NCI-H526 treated with DMSO at 0.1 percent for 48 hours (cell line): ENCODE data around the gene ZNF789.
A peak's percentile ranks its signal among the peaks of the same experiment; 100 is the strongest.
"Not testable (repeated sequence)": the region's sequence is repeated elsewhere in the genome, so short reads cannot be mapped to it uniquely, and the experiment has no call there.

Source experiments
- DNase-seq: peaks from one replicate; lab custom pipeline; 2025; lab: John Stamatoyannopoulos, UW

Gene ZNF789

DNA sequence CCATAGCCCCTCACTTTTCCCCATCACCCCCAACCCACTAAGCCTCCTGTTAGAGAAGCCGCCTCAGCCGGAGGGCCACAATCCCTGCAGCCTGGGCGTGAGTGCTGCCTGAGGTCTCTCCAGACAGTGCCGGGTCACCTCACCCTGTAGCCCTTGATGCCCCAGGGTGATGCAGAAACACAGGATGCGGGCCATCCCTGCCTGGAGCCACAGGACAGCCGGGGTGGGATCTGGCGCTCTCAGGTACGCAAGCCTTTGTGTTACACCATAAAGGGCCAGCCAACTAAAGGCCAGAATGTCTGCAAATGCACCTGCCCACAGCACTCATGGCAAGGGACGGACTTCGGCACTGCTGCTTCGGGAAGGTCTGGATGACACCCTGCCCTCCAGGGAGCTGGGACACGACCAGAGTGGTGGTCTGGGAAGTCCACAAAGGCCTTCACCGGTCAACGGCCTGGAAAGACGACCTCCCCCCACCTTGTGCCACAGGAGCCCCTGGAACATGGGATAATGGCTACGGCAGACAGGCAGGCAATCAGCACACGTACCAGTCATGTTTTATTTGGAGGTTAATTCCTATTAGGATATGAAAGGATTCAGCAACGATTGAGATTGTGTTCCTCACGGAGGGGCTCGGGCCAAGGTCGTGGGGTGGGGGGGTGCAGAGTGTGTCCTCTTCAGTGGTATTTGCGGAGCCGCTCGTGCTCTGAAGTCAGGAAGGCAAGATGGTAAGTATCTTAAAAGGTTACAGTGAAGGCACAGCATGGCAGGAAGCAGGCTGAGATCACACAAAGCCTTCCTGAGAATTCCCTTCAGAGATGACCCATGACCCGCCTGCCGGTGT is 14.8 kb upstream of the ZNF789 start:
- no peak for DNase-seq

DNA sequence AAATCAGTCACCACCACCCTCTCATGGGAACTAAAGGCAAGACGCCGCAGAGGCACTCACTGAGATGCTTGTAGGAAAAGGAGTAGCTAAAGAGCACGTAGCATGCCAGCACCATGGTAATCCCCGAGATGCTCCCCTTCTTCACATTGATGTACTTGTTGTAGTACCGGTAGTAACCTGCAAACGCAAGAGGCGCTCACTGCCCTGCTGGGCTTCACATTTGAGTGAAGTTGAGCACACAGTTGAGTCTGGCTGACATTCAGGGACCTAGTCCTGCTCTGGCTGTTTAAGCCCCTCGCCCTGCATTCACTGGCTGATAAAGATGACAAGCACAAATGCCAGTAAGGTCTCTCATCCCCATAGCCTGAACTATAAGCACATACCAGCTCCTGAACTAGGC is 13.6 kb upstream of the ZNF789 start:
- DNase-seq = peak; percentile 12

DNA sequence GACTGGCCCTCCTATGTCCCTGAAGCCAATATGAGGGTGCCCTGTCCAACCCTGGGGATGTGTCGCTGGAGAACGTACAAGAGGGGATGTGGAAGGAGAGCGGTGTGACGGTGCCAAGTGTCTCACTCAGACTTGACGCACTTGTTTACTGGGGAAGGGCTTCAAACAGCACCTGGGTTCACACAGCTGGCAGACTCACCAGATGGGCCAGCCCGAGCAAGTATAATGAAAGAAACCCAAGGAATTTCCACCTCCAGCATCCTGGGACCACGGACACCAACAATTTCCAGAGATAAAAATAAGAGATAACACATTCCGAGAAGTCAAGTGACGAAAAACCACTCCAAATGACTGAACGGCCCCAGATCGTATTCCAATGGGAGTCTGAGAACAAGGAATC is 12.0 kb upstream of the ZNF789 start:
- no peak for DNase-seq

DNA sequence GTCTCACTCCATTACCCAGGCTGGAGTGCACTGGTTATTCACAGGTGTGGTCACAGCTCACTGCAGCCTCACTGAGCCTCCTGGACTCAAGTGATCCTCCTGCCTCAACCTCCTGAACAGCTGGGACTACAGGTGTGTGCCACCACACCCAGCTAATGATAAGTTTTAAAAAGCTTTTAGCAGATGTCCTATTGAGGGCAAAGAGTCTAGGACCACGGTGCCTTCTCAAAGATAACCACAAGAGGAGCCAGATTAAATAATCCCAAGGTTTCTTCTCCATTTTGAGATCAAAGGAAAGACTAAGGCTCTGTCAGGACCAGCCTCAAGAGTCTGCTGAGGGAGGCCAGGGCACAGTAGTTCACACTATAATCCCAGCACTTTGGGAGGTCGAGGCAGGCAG is 11.5 kb upstream of the ZNF789 start:
- no peak for DNase-seq

DNA sequence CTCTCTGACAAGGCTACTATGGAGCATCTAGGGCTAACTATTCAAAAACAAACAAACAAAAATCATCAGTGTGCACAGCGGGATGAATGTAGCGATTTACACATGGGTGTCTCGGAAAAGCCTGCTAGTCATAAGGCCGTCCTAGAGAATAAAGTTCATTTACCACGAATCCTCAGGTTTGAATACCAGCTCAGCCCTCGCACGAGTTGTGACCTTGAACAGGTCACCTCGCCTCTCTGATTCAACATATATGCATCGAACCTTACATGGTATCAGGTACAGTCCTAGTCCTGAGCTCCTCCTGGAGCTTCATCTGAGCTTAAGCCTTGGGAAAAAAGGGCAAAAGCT is 7.3 kb upstream of the ZNF789 start:
- DNase-seq = no peak

DNA sequence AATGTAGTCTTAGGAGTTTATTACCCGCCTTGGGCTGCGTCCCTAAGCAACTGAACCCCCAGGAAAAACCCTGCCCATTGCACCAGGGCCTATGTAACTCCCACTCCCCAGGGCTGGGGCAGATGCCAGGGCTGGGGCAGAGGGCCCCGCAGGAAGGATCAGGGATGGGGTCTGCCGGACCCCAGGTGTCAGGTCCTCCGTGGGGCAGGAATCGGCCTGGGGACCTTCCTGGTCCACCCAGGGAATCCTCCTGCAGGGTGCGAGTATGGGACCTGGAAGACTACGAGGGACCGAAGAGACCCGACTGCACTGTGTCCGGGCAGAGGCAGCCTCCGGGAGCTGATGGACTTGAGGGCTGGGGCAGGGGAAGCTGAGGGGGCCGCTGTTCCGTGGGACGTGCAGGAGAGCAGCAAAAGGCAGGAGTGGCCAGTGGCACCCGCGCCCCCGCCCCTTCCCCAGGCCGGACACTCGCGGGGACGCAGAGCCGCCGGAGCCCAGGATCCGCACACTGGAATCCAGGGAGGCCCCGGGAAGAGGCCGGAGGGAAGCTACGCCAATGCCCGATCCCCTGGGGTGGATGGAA is 4.3 kb upstream of the ZNF789 start:
- no peak for DNase-seq

DNA sequence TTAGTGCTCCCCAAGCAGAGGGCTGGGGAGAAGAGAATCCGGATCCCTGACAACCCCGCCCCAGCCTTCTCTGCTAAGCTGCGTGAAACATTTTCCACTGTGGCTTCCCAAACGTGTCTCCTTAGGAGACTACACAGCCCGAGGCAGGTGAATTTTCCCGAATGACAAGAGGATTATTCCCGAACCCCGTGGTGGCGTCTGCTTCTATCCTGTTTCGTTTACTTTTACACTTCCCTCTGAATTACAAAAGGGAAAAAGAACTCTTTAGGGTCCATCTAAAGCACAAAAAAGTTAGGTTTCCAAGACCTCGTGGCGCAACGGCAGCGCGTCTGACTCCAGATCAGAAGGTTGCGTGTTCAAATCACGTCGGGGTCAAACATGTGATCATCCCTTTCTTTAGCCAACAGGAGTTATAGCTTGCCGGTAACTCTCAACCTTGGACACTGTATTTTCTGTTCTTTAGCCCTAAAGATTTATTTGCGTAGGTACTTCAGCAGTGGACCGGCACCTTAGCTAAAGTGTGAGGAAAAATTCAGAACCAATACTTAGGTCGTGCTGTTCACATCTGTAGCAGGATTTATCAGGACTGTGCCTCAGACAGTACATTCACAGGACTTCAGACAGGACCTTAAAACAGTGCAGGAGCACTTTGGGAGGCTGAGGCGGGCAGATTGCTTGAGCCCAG is 3.2 kb upstream of the ZNF789 start:
- DNase-seq = no peak

DNA sequence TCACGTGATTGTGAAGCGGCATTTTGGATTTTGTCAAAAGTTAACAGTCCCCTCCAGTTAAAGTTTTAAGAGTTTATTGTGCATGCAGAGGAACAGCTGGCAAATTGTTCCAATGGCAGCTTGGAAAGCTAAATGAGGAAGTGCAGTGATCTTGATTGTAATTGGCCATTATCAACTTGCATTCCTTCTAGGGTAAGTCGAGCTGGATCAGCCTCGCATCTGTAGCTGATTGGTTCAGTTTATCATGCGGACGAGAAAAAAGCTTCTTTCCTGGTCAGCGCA is 566 bp downstream of the ZNF789 start:
- DNase-seq = no peak

DNA sequence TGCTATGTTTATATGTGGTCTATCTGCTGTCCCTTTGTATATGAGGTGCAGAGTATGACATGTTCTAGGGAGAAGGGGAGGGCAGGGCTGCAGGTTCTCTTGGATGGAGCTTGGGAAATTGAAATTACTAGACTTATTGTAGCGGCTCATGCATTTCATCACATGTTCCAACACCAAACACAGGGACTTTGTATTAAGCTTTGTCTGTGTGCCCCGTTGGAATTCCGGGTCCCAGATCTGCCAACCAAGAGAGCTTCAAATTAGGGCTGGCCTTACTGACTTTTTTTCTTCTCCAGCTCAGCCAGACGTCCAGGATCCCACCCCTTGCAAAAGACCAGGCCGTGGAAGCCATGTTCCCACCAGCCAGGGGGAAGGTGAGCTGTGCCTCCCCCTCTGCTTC is 3.4 kb downstream of the ZNF789 start:
- no peak for DNase-seq

DNA sequence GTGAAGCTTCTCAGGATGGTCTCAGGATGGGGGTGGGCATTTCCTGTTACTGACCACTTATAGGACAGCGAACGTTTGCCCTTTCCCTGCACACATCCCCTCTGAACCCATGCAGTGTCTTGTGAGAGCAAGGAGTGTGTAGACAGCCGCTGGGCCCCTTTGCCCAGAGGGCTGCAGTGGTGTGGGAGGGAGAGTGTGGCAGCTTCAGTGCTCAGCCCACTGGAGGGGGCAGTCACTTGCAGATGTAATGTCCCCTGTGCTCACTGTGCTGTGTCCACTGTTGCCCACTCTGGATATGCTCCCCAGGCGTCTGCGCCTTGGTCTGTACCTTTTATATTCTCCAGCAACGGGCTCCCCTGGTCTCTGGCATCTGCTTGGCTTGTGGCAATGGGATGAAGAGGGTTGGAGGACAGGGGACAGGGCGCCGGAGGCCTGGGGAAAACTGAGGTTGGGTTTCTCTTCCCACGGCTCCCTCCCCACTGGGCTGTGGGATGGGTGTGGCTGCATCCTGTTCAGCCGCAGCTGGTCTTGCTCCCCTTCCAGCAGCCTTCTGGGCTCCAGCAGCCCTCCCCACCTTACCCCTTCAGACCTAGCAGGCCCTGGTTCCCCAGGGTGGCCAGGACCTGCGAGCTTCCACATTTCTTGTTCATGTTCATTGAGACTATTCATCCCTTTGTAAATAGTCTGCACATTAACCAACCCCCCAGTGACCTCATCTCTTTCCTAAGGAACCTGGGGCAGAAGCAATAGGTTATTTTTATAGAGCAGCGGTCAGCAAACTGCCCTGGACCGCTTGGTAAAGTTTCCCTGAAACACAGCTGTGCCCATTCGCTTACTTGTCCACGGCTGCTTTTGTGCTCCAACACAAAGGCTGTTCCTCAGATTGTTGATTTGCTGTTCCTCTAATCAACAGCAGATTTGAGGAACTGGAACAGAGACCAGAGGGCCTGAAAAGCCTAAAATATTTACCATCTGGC is 6.1 kb downstream of the ZNF789 start:
- no peak for DNase-seq

DNA sequence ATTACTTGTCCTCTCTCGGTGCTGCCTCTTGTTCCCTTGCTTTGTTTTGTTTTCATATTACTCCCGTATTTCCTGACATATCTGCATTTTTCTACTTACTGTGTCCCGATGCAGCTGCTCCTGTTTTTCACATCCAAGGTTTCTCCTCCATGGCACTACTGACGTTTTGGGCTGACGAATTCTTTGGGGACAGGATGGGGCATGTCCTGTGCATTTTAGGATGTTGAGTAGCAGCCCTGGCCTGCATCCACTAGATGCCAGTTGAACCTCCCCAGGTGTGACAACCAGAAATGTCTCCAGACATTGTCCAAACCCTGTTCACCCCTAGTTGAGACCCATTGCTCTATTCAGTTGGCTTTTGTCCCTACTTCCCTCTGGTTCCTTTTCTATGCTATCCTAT is 12.4 kb downstream of the ZNF789 start:
- DNase-seq = no peak

DNA sequence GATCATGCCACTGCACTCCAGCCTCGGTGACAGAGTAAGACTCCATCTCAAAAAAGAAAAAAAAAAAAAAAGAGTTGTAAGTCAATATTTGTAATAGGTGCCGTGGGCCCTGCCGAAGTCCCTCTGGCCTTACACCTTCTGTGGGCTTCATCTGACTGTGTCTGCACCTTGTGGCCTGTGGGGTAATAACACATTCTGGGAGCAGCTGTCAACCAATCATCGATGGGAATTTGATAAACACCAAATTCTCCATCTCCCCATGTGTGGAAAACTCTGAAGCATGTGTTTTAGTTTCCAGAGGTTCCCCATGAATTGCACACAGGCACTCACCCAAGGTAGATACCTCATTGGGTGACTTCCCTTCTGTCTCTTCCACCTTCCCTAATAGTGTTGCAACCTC is 16.5 kb downstream of the ZNF789 start:
- no peak for DNase-seq

DNA sequence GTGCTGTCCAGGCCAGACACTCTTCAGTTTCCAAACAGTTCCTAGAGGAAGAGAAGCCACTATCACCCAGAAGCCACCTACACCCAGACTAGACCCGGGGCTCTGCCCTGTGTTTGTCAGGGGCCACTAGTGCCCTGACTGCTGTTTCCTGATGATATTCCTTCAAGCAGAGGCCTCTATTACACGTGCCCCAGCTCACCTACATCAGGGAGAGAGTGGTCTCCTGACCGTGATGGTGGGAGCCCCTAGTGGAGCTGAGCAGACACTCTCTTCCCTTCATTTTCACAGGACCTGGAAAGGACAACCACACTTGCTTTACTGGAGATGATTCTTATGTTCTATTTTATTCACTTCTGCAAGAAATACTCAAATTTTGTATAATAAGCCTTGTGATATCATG is 18.2 kb downstream of the ZNF789 start:
- no peak for DNase-seq

DNA sequence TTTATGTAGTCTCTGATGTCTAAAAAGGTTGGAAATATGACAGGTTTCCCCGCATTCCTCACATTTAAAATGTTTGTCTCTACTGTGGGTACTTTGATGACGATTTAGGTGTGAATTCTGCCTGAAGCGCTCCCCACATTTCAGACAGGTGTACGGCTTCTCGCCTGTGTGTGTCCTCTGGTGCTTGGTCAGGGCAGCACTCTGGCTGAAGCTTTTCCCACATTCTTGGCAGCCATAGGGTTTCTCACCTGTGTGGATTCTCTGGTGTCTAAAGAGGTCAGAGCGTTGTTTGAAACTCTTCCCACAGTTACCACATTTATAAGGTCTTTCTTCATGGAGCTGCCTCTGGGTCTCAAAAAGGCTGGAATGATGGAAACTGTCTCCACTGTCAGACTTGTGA is 21.1 kb downstream of the ZNF789 start:
- no peak for DNase-seq

DNA sequence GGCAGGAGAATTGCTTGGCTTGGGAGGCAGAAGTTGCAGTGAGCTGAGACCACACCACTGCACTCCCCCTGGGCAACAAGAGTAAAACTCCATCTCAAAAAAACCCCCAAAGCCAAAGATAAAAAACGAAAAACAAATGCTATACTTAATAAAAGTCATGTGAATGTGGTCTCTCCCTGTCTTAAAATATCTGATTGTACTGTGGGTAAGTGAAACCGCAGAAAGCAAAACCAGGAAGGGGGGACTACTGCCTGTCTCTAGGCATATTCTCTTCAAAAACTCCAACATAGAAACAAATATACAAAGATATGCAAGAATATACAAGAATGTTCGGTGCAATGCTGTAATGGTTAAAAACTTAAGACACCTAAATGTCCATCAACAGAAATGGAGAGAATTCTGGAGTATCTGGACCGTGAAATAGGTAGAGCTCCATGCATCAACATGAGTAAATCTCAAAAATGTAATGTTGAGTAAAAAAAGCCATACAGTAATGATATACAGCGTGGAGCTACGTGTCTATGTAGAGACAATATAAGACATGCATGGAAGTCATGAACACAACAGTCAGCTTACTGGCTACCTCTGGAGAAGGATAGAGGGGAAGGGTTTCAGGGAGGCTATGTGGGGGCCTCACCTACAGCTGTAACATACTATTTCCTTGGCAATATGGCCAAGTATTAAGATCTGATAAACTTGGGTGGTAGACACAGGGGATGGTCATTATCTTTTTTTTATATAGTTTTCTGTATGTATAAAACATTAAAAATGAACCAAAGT is 25.3 kb downstream of the ZNF789 start:
- no peak for DNase-seq

DNA sequence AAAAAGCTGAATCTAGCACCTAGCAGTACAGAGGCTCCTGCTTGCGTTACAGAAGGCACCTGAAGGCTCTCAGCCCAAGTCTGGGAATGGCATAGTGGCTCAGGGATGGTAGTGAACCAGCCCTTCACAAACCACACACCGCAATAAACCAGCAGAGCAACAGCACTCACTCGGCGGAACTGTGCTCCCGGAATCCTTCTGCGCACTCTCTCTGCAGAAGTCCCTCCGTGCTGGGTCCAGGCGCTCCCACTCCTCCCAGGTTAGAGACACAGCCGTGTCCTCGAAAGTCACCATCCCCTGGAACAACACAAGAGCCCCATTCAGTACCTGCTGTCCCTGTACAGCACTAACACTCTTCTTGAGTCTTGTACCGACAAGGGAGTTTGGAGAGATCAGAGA is 25.9 kb downstream of the ZNF789 start:
- peak; percentile 11 for DNase-seq

DNA sequence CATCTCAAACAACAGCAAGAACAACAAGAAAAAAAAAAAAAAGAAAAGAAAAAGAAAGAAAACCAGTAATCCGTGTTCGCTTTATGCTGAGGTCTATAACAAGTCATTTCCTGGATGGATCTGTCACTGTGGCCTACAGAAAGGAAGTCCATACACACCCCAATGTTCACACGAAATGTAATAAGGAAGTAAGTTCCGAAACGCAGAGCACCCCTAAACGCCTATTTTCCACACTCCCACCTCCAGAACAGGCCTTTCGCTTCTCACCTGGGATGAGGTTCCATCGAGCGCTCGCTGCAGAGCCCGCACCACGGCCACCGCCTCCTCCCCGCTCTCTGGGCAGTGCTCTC is 26.7 kb downstream of the ZNF789 start:
- DNase-seq = no peak

DNA sequence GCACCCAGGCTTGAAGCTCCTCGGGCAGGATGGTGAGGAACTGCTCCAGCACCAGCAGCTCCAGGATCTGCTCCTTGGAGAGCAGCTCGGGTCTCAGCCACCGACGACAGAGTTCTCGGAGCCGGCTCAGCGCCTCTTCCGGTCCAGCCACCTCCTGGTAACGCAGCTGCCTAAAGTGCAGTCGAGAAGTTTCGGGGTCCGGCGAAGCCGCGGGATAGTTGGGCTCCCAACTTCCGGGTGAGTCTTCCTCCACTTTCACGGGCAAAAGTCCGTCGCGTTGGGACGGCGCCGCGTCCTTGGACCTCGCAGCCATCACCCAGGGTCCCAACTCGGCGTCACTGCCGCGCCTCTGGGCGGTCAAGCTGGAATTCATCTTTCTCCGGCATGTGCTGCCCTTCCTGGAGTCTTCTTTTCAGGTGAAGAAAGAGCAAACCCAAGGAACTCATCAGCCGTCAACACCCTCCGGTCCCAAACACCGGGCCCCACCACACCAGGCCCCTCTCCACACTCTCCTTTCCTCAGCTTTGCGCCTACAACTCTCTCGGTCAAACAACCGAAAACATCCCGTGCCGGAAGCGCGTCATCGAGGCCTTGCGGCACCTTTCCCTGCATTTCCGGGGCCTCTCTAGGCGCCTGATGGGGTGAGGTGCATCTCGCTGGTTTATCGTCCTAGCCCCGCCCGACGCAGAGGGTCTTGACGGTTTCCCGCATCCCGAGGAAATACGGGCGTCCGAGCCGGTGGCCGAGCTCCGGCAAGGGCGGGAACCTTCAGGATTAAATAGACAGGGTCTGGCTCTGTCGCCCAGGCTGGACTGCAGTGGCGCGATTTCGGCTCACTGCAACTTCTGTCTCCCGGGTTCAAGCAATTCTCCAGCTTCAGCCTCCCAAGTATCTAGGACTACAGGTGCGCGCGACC is 27.3 kb downstream of the ZNF789 start, which contains the start of gene ZNF394:
ZNF394 (minus strand) TSS at position 561 of the 916 bp plus-strand sequence; CDS start at position 373, 188 bp downstream.
- peak; percentile 93 for DNase-seq

DNA sequence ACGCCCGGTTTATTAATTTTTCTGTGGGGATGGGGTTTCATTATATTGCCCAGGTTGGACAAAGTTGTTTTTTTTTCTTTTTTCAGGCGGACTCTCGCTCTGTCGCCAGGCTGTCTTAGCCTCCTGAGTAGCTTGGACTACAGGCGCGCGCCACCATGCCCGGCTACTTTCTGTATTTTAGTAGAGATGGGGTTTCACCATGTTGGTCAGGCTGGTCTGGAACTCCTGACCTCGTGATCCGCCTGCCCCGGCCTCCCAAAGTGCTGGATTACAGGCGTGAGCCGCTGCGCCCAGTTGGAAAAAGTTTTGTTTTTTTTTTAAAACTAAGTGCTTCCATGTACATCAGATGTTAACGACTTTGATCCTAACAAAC is 27.9 kb downstream of the ZNF789 start:
- no peak for DNase-seq

DNA sequence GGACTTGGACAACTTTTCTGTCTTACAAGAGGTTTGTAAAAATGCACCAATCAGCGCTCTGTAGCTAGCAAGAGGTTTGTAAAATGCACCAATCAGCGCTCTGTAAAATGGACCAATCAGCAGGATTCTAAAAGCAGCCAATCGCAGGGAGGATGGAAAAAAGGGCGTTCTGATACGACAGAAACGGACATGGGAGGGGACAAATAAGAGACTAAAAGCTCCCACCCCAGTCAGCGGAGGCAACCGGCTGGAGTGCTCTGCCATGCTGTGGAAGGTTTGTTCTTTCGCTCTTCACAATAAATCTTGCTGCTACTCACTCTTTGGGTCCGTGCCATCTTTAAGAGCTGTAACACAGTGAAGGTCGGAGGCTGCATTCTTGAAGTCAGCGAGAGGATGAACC is 28.5 kb downstream of the ZNF789 start:
- DNase-seq = not testable (repeated sequence)

DNA sequence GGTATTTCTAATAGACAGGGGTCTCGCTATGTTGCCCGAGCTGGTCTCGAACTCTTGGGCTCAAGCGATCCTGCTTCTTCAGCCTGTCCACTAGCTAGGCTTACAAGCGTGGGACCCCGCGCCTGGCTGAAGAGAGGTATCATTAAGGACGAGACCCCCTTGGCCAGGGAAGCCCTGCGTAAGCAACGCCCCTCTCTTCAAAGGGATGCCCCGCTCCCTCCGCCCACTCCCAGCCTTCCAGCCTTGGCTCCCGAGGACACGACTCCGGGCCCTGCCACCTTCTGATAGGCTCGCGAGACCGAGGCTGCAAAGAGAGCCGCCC is 31.6 kb downstream of the ZNF789 start:
- no peak for DNase-seq
